ENCODE results near the gene KRT73.

- TF ChIP-seq POLR2AphosphoS5 (IDR thresholded peaks at IDR 0.05) = no peak
- TF ChIP-seq CTCF (IDR thresholded peaks at IDR 0.05) = no peak
These were observed 43.3 kb upstream of the KRT73 start for GRCh38 chr12:52661668-52662067.

All from transverse colon (tissue), 4 donors.